Psoas muscle (tissue), 8 donors: Measurements from ENCODE around the gene SORCS1. TPM values are rescaled to one million over a fixed set of nuclear protein-coding genes. Genes with fewer than 3 reads are reported as not detected.

Source experiments
- ATAC-seq, 4 donors: fragments of 200-7000 bp; cut with Tn5 transposase; one replicate each; pipeline ENCODE4 v1.9.1; 2020; ENCODE audit warnings: moderate library complexity in 3 of 4, mild to moderate bottlenecking in 2 of 4
- DNase-seq, 2 donors: peaks; one replicate each; pipeline ENCODE4 v3.0.0-alpha.2; 2020
- H3K27ac ChIP-seq: fragments of 200-600 bp; one replicate; pipeline ENCODE4 v1.8.0; 2022
- H3K27me3 ChIP-seq, 3 donors: fragments of 200-600 bp in 1 of 3; one replicate each; pipeline versions ENCODE4 v1.6.1 to v1.8.0; 2013 to 2022; ENCODE audit warnings: low read length in 2 of 3, mild to moderate bottlenecking in 2 of 3, moderate library complexity in 1 of 3; ENCODE audit not compliant: insufficient read depth in 3 of 3
- H3K36me3 ChIP-seq, 2 donors: fragments of 200-600 bp in 1 of 2; one replicate each; pipeline versions ENCODE4 v1.6.1 to v1.8.0; 2013 to 2022; ENCODE audit warnings: low read depth in 1 of 2, mild to moderate bottlenecking in 1 of 2, moderate library complexity in 1 of 2; ENCODE audit not compliant: insufficient read depth in 1 of 2
- H3K4me1 ChIP-seq: fragments of 200-600 bp; one replicate; pipeline ENCODE4 v1.8.0; 2022
- H3K4me3 ChIP-seq: fragments of 200-600 bp; one replicate; pipeline ENCODE4 v1.8.0; 2022; ENCODE audit warnings: mild to moderate bottlenecking
- H3K9me3 ChIP-seq: fragments of 200-600 bp; one replicate; pipeline ENCODE4 v1.8.0; 2022
- CTCF ChIP-seq: fragments of 200-600 bp; IDR thresholded peaks from one replicate; pipeline ENCODE4 v1.8.0; 2022; ENCODE audit warnings: antibody characterized with exemption
- WGBS, 3 donors: extraction: QIAGEN DNeasy Blood & Tissue Kit; methylation state at CpG; one replicate each; pipeline versions ENCODE4 v1.1.6 to v1.1.7; 2013; 5-methylcytosine and 5-hydroxymethylcytosine counted together
- intact Hi-C, 2 donors: fragments of 100-400 bp; cut with DNase I; formaldehyde crosslinking; loops; one replicate each; pipeline versions ENCODE4 v1.11.0 to v1.14.2; 2022
- polyA plus RNA-seq, 3 donors: library from polyadenylated mRNA; stranded (reverse); fragments of 200-250 nt; gene quantifications; one replicate each; pipeline ENCODE4 v1.2.3, GENCODE V29; 2013
- total RNA-seq, 4 donors: library from RNA; stranded (reverse); fragmentation: NEBNext Ultra II Directional in 2 of 4; extraction: Animal tissue kit (Norgen Biotek cat#: 25700) in 2 of 4; gene quantifications; one replicate each; pipeline versions ENCODE4 v1.2.1 to v1.2.4, GENCODE V29; 2021 to 2023
- donor health status: healthy with polysubstance abuse.
- donor health status: DM: no; HTN: no; CAD: no; lungs with moderate emphysema.
- donor health status: Bipolar disorder and iron deficiency.
- donor health status: healthy.
- donor health status: DM: yes; HTN: yes; CAD: no.
- donor health status: DM: no; HTN: no; CAD: no.
- donor health status: DM: no; HTN: no; CAD: no.
- donor health status: DM: yes; HTN: yes; CAD: no.

The SORCS1 gene
- total and polyA plus RNA-seq, 7 donors = 0.03 to 0.36 (median 0.25) TPM; not detected in 1

GRCh38 chr10:107133656-107134055 lies 30.9 kb downstream of the SORCS1 start:
- Histone ChIP-seq H3K27ac (no peak overlapping the region), H3K4me3 (no peak overlapping the region), H3K9me3 (no peaks in the 10 kb centered on the region), H3K36me3 (no peaks in the 10 kb centered on the region), H3K4me1 (no peaks in the 10 kb centered on the region), H3K27me3 (no peaks in the 10 kb centered on the region)
- no peak for TF ChIP-seq CTCF
- intact Hi-C loops = no loop called here
- 62 to 75% (median 63%) methylated on average over 1 of the region's 1 CpG for WGBS, 3 donors
- ATAC-seq = no peak
- no peak for DNase-seq

- Histone ChIP-seq H3K27ac (no peak overlapping the region), H3K27me3 (no peaks in the 10 kb centered on the region), H3K36me3 (no peaks in the 10 kb centered on the region), H3K9me3 (no peaks in the 10 kb centered on the region), H3K4me1 (no peaks in the 10 kb centered on the region), H3K4me3 (no peak overlapping the region)
- WGBS, 3 donors = 82 to 83% (median 82%) methylated on average over 6 of the region's 6 CpGs
- DNase-seq (no peak), ATAC-seq (no peak)
- intact Hi-C loops = no loop called here
- TF ChIP-seq CTCF = no peak
These were observed 35.5 kb downstream of the SORCS1 start for GRCh38 chr10:107129000-107129399.

GRCh38 chr10:107126512-107127065 lies 37.9 kb downstream of the SORCS1 start:
- no peak overlapping the region for H3K4me3 ChIP-seq
- no peak overlapping the region for H3K27ac ChIP-seq
- H3K36me3 ChIP-seq = no peaks in the 10 kb centered on the region
- ATAC-seq (no peak), DNase-seq (no peak)
- H3K9me3 ChIP-seq = no peaks in the 10 kb centered on the region
- 63 to 65% (median 65%) methylated on average over 5 of the region's 5 CpGs for WGBS, 3 donors
- no peaks in the 10 kb centered on the region for H3K4me1 ChIP-seq
- H3K27me3 ChIP-seq = no peaks in the 10 kb centered on the region
- intact Hi-C loops = no loop called here
- no peak for TF ChIP-seq CTCF

GRCh38 chr10:107122703-107123102 lies 41.8 kb downstream of the SORCS1 start:
- WGBS, 3 donors = 52 to 65% (median 54%) methylated on average over 2 of the region's 2 CpGs
- no peaks in the 10 kb centered on the region for H3K4me1 ChIP-seq
- no peak overlapping the region for H3K4me3 ChIP-seq
- no peaks in the 10 kb centered on the region for H3K9me3 ChIP-seq
- DNase-seq = no peak
- H3K27ac ChIP-seq = no peak overlapping the region
- no peaks in the 10 kb centered on the region for H3K27me3 ChIP-seq
- no peak for TF ChIP-seq CTCF
- intact Hi-C loops = no loop called here
- H3K36me3 ChIP-seq = no peaks in the 10 kb centered on the region
- no peak for ATAC-seq

GRCh38 chr10:107118866-107119265 lies 45.6 kb downstream of the SORCS1 start:
- no peak for DNase-seq
- TF ChIP-seq CTCF = no peak
- Histone ChIP-seq H3K4me3 (no peak overlapping the region), H3K27ac (no peak overlapping the region), H3K27me3 (no peaks in the 10 kb centered on the region), H3K9me3 (peaks cover 13% of the 10 kb centered on the region), H3K36me3 (no peaks in the 10 kb centered on the region), H3K4me1 (no peaks in the 10 kb centered on the region)
- intact Hi-C loops = no loop called here
- ATAC-seq = no peak
